Endodermal cell (in vitro differentiated cells): Measurements from ENCODE around the gene OVOL2. TPM values are rescaled to one million over a fixed set of nuclear protein-coding genes. Genes with fewer than 3 reads are reported as not detected.

Source experiments
- DNase-seq: peaks from one replicate; pipeline ENCODE4 v3.0.0-alpha.2; 2017
- H3K27ac ChIP-seq: 2 replicates; pipeline ENCODE4 v1.5.1; 2013; ENCODE audit warnings: mild to moderate bottlenecking, low read depth, low read length, moderate library complexity
- H3K27me3 ChIP-seq: 2 replicates; pipeline ENCODE4 v1.6.1; 2013; ENCODE audit warnings: mild to moderate bottlenecking, low read length, moderate library complexity; ENCODE audit not compliant: insufficient read depth, control insufficient read depth, poor library complexity, severe bottlenecking
- H3K36me3 ChIP-seq: 2 replicates; pipeline ENCODE4 v1.7.0; 2013; ENCODE audit warnings: mild to moderate bottlenecking, low read length, moderate library complexity; ENCODE audit not compliant: control insufficient read depth, insufficient read depth
- H3K4me1 ChIP-seq: one replicate; pipeline ENCODE4 v1.7.0; 2013; ENCODE audit warnings: low read length; ENCODE audit not compliant: control insufficient read depth, insufficient read depth
- H3K4me3 ChIP-seq: 2 replicates; pipeline ENCODE4 v1.5.1; 2013; ENCODE audit warnings: mild to moderate bottlenecking, low read length, moderate library complexity
- H3K9ac ChIP-seq: 2 replicates; pipeline ENCODE4 v1.6.1; 2013; ENCODE audit warnings: mild to moderate bottlenecking, low read length, moderate library complexity; ENCODE audit not compliant: poor library complexity, severe bottlenecking; ENCODE audit errors: extremely low read depth
- H3K9me3 ChIP-seq: 2 replicates; pipeline ENCODE4 v1.6.1; 2013; ENCODE audit warnings: mild to moderate bottlenecking, low read length, moderate library complexity; ENCODE audit not compliant: control insufficient read depth
- H3K27ac Mint-ChIP-seq: 2 replicates; pipeline ENCODE4 v1.8.0; 2020; ENCODE audit warnings: mixed read lengths
- H3K27me3 Mint-ChIP-seq: 2 replicates; pipeline ENCODE4 v1.8.0; 2021; ENCODE audit warnings: mild to moderate bottlenecking, mixed read lengths; ENCODE audit not compliant: insufficient read depth
- H3K36me3 Mint-ChIP-seq: 2 replicates; pipeline ENCODE4 v1.8.0; 2020; ENCODE audit warnings: low read depth, mixed read lengths
- H3K4me1 Mint-ChIP-seq: 2 replicates; pipeline ENCODE4 v1.8.0; 2020; ENCODE audit warnings: mixed read lengths
- H3K4me3 Mint-ChIP-seq: 2 replicates; pipeline ENCODE4 v1.8.0; 2020; ENCODE audit warnings: mild to moderate bottlenecking, moderate library complexity, mixed read lengths
- H3K9me3 Mint-ChIP-seq: 2 replicates; pipeline ENCODE4 v1.8.0; 2020; ENCODE audit warnings: mild to moderate bottlenecking, mixed read lengths
- CTCF ChIP-seq: fragments of 200-600 bp; sonication (generic); conservative IDR thresholded peaks from 2 replicates; pipeline ENCODE4 v1.5.0; 2021; ENCODE audit warnings: antibody characterized with exemption, mild to moderate bottlenecking
- WGBS, 2 experiments: methylation state at CpG; one replicate each; pipeline versions ENCODE4 v1.1.5 to v1.1.7; 2013; ENCODE audit warnings: missing lambda C conversion rate in 2 of 2, mixed read lengths in 1 of 2; ENCODE audit not compliant: insufficient coverage in 1 of 2, insufficient read length in 1 of 2; 5-methylcytosine and 5-hydroxymethylcytosine counted together
- total RNA-seq, 2 donors: library from RNA; stranded (reverse); fragmentation: NEBNext Ultra II Directional in 1 of 2; extraction: Animal tissue kit (Norgen Biotek cat#: 25700) in 1 of 2; gene quantifications; 2 replicates in 1 of 2; 3 replicates in 1 of 2; pipeline ENCODE4 v1.2.1, GENCODE V29; 2021

The OVOL2 gene
- total RNA-seq, 2 donors from 2014 or later = 15.3 to 17.0 TPM

- no peak overlapping the region for H3K27ac ChIP-seq
- H3K27me3 Mint-ChIP-seq = no peaks in the 10 kb centered on the region
- peaks cover 25% of the 10 kb centered on the region for H3K36me3 Mint-ChIP-seq
- H3K27me3 ChIP-seq = no peaks in the 10 kb centered on the region
- TF ChIP-seq CTCF = no peak
- H3K36me3 ChIP-seq = peaks cover 35% of the 10 kb centered on the region
- H3K27ac Mint-ChIP-seq = no peak overlapping the region
- H3K4me1 Mint-ChIP-seq = peaks cover 7% of the 10 kb centered on the region
- WGBS, 2 experiments = 95 to 97% methylated on average over 6 of the region's 6 CpGs
- H3K9me3 ChIP-seq = no peaks in the 10 kb centered on the region
- no peak for DNase-seq
- H3K9me3 Mint-ChIP-seq = no peaks in the 10 kb centered on the region
- no peak overlapping the region for H3K4me3 Mint-ChIP-seq
- no peak overlapping the region for H3K4me3 ChIP-seq
- no peak overlapping the region for H3K9ac ChIP-seq
- peaks cover 3% of the 10 kb centered on the region for H3K4me1 ChIP-seq
Measured at GRCh38 chr20:17992224-17992637, 65.5 kb downstream of the OVOL2 start.

GRCh38 chr20:17990278-17990972 lies 67.3 kb downstream of the OVOL2 start:
- H3K36me3 Mint-ChIP-seq = peaks cover 27% of the 10 kb centered on the region
- no peak overlapping the region for H3K27ac ChIP-seq
- no peak overlapping the region for H3K27ac Mint-ChIP-seq
- no peak overlapping the region for H3K9ac ChIP-seq
- no peak overlapping the region for H3K4me3 Mint-ChIP-seq
- no peak overlapping the region for H3K4me3 ChIP-seq
- no peak for DNase-seq
- H3K36me3 ChIP-seq = peaks cover 35% of the 10 kb centered on the region
- H3K4me1 ChIP-seq = no peaks in the 10 kb centered on the region
- no peak for TF ChIP-seq CTCF
- no peaks in the 10 kb centered on the region for H3K27me3 ChIP-seq
- no peaks in the 10 kb centered on the region for H3K9me3 ChIP-seq
- H3K9me3 Mint-ChIP-seq = no peaks in the 10 kb centered on the region
- WGBS, 2 experiments = 94 to 95% methylated on average over 3 to 9 of the region's 10 CpGs
- H3K27me3 Mint-ChIP-seq = no peaks in the 10 kb centered on the region
- H3K4me1 Mint-ChIP-seq = peaks cover 1% of the 10 kb centered on the region

- no peaks in the 10 kb centered on the region for H3K9me3 Mint-ChIP-seq
- no peaks in the 10 kb centered on the region for H3K9me3 ChIP-seq
- peaks cover 45% of the 10 kb centered on the region for H3K36me3 ChIP-seq
- DNase-seq = no peak
- no peak overlapping the region for H3K9ac ChIP-seq
- 97% methylated on average over 3 of the region's 3 CpGs; no CpG with 5 or more reads in 1 of the 2 experiments for WGBS, 2 experiments
- peaks cover 11% of the 10 kb centered on the region for H3K4me1 Mint-ChIP-seq
- no peak overlapping the region for H3K27ac ChIP-seq
- no peak for TF ChIP-seq CTCF
- H3K36me3 Mint-ChIP-seq = peaks cover 29% of the 10 kb centered on the region
- H3K27me3 ChIP-seq = no peaks in the 10 kb centered on the region
- H3K4me3 Mint-ChIP-seq = no peak overlapping the region
- no peak overlapping the region for H3K4me3 ChIP-seq
- H3K4me1 ChIP-seq = no peaks in the 10 kb centered on the region
- H3K27ac Mint-ChIP-seq = no peak overlapping the region
- H3K27me3 Mint-ChIP-seq = no peaks in the 10 kb centered on the region
Measured at GRCh38 chr20:17987988-17988387, 69.7 kb downstream of the OVOL2 start.
